Activated CD4-positive, alpha-beta T cell treated with anti-CD3 and anti-CD28 coated beads for 48 hours (primary cell): Measurements from ENCODE around the gene N4BP3.
"Not testable (repeated sequence)": the region's sequence is repeated elsewhere in the genome, so short reads cannot be mapped to it uniquely, and the experiment has no call there.

ENCODE experiments used
- DNase-seq: peaks from one replicate; pipeline ENCODE4 v3.0.0-alpha.2; 2020

The N4BP3 gene

DNA sequence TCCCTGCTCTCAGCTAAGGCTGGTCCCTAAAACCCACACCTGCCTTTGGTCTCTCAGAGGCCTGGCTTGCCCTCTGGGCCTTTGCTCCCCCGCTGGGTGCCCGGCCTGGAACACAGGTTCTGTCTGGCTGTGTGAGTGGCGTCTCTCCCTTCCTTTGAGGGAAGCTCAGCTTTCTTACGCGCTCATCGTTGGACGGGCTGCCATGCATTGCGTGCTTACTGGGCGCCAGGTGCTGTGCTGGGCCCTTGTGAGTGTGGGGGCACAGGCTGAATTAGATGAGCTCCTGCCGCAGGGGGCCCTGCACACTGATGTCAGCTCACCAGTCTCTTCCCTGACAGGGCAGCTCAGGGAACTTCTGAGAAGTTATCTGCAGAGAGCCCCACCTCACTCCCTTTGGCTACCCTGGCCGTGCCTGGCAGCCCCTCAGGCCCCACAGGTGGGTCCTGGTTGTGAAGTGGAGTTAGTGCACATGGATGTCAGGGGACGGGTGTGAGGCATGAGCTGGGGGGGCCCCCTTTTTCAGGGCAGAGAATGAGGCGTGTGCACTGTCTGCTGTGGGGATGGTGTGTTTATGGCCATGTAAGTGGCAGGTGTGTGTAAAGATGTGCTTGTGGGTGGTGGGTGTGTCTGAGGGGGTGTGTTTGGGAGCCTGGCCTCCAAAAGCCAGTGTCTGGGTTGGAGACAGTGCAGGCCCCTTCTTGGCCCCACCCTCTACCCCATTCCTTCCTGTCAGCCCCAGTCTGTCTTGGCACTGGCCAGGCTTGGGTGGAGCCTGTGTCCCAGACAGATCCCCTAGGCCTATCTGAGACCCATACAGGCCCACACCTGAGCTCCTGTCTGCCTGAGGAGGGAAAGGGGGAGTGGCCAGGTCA, 10.0 kb downstream of the N4BP3 start:
- no peak for DNase-seq

GRCh38 chr5:178123966-178124925, 10.9 kb downstream of the N4BP3 start:
- DNase-seq: no peak

- no peak for DNase-seq
These were observed 12.0 kb downstream of the N4BP3 start for GRCh38 chr5:178125253-178125906.

- DNase-seq: no peak
These were observed 13.2 kb downstream of the N4BP3 start for GRCh38 chr5:178126556-178126955.

GRCh38 chr5:178127300-178128009, 14.1 kb downstream of the N4BP3 start:
- DNase-seq: not testable (repeated sequence)

DNA sequence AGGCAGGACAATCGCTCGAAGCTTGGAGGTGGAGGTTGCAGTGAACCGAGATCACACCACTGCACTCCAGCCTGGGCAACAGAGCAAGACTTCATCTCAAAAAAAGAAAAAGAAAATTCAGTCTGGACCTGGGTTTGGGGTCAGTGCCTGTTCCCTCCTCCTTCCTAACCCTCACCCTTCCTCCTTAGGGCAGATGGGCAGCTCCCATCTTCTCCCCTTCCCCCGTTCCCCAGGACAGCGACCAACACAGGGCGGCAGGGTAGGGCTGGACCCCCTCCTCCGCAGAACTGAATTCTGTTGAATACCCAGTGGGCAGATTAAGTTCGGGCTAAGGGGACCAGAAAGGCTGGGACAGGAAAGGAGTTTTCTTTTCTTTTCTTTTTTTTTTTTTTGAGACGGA, 16.0 kb downstream of the N4BP3 start:
- DNase-seq: no peak

DNA sequence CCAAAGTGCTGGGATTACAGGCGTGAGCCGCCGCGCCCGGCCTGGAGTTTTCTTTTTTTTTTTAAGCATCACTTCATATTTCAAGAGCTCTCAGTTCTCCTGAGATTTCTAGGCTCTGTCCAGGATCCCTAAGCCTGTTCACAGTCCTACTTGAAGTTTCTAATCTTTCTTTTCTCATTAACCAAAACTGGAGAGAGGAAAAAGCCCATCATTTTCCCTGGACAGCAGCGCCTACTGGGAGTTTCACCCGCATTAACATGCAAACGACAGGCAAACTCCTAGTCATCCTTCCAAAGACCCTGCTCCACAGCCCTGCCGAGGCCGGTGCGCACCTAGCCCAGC, 16.9 kb downstream of the N4BP3 start:
- DNase-seq: not testable (repeated sequence)

GRCh38 chr5:178130576-178131445, 17.5 kb downstream of the N4BP3 start, which contains the start of gene RMND5B:
RMND5B (plus strand) TSS chr5:178131014; CDS start chr5:178138120, 7,106 bp downstream.
- peak; percentile 89 for DNase-seq

- no peak for DNase-seq
These were observed 18.2 kb downstream of the N4BP3 start for GRCh38 chr5:178131446-178131996.

DNA sequence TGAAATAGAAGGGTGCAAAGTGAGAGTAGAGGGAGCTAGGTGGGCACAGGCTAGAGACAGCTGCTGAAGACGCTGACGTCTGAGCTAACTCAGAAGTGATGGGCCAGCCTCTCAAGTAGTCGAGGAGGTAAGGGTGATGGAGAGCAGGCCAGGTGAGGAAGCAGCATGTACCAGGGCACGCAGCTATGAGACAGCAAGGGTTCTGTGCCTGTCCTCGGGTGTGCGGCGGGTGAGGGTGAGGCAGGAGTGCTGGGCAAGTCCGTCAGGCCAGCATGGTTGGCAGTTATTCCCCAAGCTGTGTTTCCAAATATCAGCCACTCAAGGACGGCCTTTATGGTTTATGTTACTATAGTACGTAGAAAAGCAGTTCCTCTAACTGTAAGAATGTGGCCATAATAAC, 23.7 kb downstream of the N4BP3 start:
- no peak for DNase-seq

GRCh38 chr5:178137991-178138390, 24.7 kb downstream of the N4BP3 start:
- DNase-seq: no peak

DNA sequence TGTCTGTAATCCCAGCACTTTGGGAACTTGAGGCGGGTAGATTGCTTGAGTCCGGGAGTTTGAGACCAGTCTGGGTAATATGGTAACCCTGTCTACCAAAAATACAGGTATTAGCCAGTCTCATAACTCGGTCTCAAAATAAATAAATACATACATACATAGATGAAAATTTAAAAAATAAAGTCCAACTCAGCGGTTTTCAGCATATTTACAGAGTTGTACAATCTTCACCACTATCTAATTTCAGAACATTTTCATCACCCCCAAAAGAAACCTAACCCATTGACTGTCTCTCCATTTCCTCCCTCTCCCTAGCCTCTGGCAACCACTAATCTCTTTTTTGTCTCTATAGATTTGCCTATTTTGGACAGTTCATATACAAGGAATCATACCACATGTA, 28.2 kb downstream of the N4BP3 start:
- no peak for DNase-seq

- no peak for DNase-seq
These were observed 29.3 kb downstream of the N4BP3 start for GRCh38 chr5:178142642-178143041.

GRCh38 chr5:178143246-178143645, 29.9 kb downstream of the N4BP3 start:
- DNase-seq: no peak

DNA sequence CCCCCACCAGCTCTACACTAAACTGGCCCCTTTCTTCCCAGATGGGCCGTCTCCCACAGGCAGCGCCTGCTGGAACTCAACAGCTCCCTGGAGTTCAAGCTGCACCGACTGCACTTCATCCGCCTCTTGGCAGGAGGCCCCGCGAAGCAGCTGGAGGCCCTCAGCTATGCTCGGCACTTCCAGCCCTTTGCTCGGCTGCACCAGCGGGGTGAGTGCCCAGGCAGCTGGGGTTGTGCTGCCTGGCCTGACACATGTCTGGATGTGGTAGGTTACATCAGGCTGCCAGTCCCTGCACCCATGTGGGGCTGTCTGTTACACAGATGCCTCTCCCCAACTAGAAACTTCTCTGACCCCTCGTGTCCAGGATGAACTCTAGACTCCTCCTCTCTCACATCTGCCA, 30.6 kb downstream of the N4BP3 start:
- DNase-seq: no peak

GRCh38 chr5:178145965-178146820, 32.9 kb downstream of the N4BP3 start:
- DNase-seq: peak; percentile 77

DNA sequence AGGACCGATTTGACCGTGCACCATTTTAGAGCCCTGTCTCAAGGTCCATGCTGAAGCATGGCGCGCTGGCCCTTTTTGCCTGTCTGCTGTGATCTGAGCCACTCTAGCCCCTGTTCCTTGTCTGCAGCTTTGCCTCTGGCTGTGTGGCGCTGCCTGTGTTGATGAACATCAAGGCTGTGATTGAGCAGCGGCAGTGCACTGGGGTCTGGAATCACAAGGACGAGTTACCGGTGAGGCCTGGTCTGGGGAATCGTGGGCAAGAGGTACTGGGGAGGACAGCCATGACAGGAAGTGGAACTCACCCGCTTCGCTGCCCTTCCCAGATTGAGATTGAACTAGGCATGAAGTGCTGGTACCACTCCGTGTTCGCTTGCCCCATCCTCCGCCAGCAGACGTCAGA, 34.1 kb downstream of the N4BP3 start:
- DNase-seq: no peak

DNA sequence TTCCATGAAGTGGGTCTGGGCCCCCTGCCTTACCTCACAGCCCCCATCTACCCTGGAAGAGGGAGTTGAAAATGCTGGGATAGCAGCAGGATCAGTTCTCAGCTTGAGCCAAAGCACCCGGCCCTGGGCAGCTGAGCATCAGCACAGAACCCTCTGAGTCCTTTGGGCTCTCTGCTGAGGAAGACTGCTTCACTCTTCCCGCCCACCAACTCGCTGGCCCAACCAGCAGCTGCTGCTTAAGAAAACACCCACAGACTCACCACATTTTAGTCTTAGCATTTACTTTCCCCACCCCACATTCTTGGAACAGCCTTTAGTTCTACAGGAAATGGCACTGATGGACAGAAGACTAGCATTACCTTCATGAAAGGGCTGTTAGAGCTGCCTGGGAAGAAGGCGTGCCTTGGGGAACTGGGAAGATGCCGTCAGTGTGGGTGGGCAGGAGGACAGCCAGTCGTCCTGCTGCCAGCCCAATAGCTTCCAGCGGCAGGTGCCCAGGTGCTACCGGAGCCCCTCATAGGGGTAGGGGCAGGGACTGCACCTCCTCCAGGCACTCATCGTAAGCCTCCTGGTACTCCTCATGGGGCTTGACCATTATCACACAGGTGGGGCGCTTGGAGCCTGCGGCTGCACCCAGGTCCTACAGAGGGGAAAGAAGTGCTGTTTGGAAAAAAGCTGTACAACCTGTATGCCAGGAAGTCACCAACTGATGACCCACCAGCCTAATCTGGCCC, 36.0 kb downstream of the N4BP3 start:
- DNase-seq: peak; percentile 45

DNA sequence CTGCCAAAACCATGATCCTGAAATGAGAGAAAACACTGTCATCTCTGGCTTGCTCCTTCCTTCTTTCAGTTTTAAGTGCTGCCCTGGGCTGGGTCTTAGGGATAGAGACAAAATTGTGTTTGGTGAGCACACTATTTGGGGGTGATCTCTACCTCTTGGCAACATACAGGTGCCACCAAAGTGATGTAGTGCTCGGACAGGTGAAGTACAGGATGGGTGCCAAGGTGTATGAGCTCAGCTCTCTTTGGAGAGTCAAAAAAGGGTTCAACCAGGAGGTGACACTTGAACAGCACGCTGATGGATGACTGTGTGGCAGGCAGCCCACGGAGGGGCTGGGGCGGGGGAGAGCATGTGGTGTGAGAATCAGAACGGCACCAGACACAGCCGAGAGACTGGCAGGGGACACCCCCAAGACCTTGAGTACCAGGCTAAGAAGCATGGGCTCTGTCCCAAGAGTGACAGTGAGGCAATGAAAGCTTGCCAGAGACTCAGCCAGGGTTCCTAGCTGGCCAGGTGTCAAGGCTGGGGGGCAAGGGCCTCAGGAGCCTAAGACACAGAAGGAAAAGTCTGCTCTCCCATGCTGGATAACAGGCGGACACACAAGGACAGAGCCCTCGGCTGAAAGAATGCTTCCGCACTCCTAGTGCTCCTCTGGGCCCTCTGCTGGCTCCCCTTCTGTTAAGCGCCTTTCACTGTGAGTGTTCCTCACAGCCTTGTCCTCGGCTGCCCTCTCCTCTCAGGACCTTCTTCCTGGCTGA, 37.8 kb downstream of the N4BP3 start:
- no peak for DNase-seq
